ENCODE data around the gene ITGBL1.
"Not testable (repeated sequence)": the region's sequence is repeated elsewhere in the genome, so short reads cannot be mapped to it uniquely, and the experiment has no call there.

ITGBL1 gene

DNA sequence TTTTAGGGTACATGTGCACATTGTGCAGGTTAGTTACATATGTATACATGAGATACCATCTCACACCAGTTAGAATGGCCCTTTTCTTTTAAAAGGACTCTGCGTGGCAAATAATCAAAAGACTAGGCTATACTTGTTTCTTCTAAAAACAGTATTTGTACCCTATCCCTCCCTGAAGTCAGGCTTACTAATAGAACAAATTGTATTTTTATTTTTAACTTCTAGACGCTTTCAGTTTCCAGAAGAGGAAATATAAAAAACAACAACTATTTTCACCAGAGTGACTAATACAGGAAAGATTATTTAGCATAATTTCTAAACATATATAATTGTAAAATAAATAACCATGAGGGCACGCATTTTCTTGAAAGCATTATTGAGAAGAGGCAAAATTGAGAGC, 83.6 kb downstream of the ITGBL1 start:
- intact Hi-C loops (cut with DNase I), result no loop called here
- DNase-seq, result no peak

DNA sequence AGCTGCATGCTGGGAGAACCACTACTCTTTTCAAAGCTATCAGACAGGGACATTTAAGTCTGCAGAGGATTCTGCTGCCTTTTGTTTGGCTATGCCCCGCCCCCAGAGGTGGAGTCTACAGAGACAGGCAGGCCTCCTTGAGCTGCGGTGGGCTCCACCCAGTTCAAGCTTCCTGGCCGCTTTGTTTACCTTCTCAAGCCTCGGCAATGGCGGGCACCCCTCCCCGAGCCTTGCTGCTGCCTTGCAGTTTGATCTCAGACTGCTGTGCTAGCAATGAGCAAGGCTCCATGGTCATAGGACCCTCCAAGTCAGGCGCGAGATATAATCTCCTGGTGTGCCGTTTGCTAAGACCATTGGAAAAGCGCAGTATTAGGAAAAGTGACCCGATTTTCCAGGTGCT, 92.1 kb downstream of the ITGBL1 start:
- not testable (repeated sequence) for DNase-seq

DNA sequence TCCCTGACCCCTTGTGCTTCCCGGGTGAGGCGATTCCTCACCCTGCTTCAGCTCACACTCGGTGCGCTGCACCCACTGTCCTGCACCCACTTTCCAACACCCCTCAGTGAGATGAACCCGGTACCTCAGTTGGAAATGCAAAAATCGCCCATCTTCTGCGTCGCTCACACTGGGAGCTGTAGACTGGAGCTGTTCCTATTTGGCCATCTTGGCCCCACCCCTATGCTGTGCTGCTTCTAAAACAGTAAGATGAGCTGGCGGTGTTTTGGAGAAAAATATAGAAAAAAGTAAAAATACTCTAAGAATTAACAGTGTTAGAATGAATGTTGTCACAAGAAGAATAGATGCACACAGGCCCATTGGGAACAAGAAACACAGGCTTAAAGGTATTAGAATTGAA, 92.5 kb downstream of the ITGBL1 start:
- intact Hi-C loops (cut with DNase I), result no loop called here
- no peak for DNase-seq

More for the DNA sequence above, 92.1 kb downstream of the ITGBL1 start:
- intact Hi-C loops (cut with DNase I), result not testable (repeated sequence)

- peak in 3 of 42 donors; percentile 14 to 45 (median 37) for DNase-seq
- intact Hi-C loops (cut with DNase I), result no loop called here
These were observed 93.0 kb downstream of the ITGBL1 start for GRCh38 chr13:101545521-101545920.

GRCh38 chr13:101552286-101552685, 99.8 kb downstream of the ITGBL1 start:
- DNase-seq, result no peak
- intact Hi-C loops (cut with DNase I), result no loop called here

DNA sequence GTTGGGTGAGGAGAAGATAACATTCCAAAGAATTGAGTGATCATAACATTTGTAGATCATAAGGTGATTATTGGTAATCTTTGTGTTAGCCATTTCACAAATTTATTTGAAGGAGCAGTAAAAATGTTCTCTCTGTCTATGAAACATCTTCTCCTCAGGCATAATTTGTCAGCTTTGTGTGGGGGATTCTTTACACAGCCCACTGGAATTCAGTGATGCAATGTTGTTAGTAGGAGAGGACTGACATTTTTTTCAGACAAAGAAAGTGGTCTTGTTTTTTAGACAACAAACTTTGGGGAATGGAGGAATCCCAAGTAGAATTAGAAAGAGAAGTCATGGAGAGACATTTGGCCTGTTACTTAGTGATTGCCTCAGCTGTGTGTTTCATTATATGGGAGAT, 100.3 kb downstream of the ITGBL1 start:
- intact Hi-C loops (cut with DNase I), result no loop called here
- no peak for DNase-seq

- intact Hi-C loops (cut with DNase I), result no loop called here
- no peak for DNase-seq
These were observed 102.1 kb downstream of the ITGBL1 start for GRCh38 chr13:101554420-101555125.

GRCh38 chr13:101555610-101556009, 103.1 kb downstream of the ITGBL1 start:
- no peak for DNase-seq
- intact Hi-C loops (cut with DNase I), result no loop called here

DNA sequence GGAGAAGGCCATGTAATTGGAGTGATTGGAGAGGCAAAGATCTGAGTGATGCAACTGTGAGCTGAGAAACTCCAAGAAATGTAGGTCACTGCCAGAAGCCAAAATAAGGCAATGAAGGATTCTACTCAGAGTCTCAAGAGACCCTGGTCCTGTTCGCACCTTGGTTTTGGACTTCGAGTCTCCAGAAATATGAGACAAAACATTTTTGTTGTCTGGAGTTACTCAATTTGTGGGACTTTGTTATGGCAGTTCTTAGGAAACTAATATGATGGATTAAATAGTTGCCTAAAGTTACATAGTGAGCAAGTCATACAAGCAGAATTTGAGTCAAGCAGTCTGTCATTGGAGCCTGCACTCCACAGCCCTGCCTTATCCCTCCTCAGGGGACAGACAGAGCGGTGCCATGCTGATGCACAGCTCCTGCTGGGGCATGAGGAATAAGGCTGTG, 104.2 kb downstream of the ITGBL1 start:
- intact Hi-C loops (cut with DNase I), result no loop called here
- no peak for DNase-seq

- DNase-seq, result no peak
- intact Hi-C loops (cut with DNase I), result no loop called here
These were observed 112.8 kb downstream of the ITGBL1 start for GRCh38 chr13:101565317-101565716.

DNA sequence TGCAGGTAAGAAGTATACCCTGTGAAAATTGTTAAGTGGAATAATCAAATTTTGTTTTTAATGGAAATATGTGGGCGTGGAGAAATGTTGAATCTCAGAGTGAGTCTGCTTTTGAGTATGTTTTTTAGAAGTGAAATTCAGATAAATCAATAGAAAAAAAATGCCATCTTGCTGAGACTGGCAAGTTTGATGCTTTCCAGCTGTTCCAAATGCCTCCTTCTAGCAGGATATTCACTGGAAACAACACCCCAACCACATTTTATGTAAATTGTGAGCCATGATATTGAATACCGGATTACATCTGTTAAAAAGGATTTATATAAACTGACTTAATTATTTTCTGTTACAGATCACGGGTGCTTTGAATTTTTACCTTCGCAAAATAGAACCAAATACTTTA, 115.4 kb downstream of the ITGBL1 start:
- DNase-seq, result no peak

GRCh38 chr13:101569807-101570206, 117.3 kb downstream of the ITGBL1 start:
- DNase-seq, result no peak
- intact Hi-C loops (cut with DNase I), result no loop called here

More for the DNA sequence above, 115.4 kb downstream of the ITGBL1 start:
- intact Hi-C loops (cut with DNase I), result no loop called here

- intact Hi-C loops (cut with DNase I), result no loop called here
- DNase-seq, result peak in 3 of 42 donors; percentile 3 to 22 (median 19)
These were observed 117.9 kb downstream of the ITGBL1 start for GRCh38 chr13:101570410-101570809.

GRCh38 chr13:101572456-101572855, 120.0 kb downstream of the ITGBL1 start:
- intact Hi-C loops (cut with DNase I), result no loop called here
- no peak for DNase-seq

DNA sequence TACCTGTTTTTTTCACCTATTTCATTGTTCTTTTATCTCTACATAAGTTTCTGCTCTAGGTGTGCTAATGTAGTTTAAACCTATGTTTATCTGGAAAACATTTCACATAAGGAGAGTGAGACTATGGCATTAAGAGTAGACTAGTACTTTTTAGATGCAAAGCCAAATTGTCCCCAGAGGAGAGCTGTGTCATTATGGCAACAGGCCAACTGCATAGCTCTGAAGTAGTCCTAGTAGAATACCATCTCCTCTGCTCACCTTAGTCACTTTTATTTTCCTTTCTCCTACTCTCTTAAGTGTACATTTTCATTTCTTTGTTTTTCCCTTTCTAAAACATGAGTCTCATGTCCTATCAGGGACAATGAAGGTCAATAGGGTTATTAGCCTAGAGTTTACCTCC, 123.1 kb downstream of the ITGBL1 start:
- no peak for DNase-seq
- intact Hi-C loops (cut with DNase I), result no loop called here

DNA sequence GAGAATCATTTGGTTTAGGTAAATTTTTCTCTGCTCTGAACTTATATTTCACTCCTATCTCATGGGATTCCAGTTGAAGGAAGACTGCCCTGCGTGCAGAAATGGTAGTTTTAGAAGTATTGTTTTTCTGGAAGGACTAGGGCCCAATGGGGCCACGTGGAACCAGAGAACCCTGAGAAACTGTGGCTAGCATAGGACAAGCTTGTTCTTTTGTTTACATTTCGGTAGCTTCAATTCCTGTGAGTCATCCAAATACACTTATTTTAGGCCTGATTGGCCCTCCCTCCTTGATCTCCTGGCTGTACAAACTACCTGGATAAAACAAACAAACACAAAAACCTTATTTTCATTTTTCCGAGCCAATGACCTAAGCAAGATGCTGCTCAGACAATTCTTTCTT, 124.0 kb downstream of the ITGBL1 start:
- intact Hi-C loops (cut with DNase I), result no loop called here
- DNase-seq, result no peak

GRCh38 chr13:101576977-101577376, 124.5 kb downstream of the ITGBL1 start:
- intact Hi-C loops (cut with DNase I), result no loop called here
- no peak for DNase-seq

DNA sequence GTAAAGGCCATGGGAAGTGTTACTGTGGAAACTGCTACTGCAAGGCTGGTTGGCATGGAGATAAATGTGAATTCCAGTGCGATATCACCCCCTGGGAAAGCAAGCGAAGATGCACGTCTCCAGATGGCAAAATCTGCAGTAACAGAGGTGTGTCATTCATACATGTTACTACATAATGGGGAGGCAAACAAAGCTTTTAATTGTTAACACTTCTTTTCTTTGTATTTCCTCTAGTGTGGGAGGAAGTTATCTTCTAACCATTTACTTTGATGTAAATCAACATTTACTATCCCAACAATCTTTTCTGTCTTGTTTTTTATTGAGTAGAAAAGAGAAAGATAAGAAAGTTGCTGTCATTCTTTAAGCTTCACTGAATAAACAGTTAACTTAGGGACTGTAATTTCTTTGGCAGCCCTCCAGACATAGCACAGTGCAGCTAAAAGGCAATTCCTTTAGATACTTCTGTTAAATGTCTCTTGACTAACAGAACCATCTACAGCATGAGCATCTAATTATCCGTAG, 126.9 kb downstream of the ITGBL1 start:
- intact Hi-C loops (cut with DNase I), result no loop called here
- DNase-seq, result peak in 20 of 42 donors; percentile 10 to 56 (median 18)

GRCh38 chr13:101584331-101584730, 131.9 kb downstream of the ITGBL1 start:
- intact Hi-C loops (cut with DNase I), result no loop called here
- no peak for DNase-seq

- intact Hi-C loops (cut with DNase I), result no loop called here
- DNase-seq, result no peak
These were observed 138.0 kb downstream of the ITGBL1 start for GRCh38 chr13:101590479-101590878.

- intact Hi-C loops (cut with DNase I), result no loop called here
These were observed 142.5 kb downstream of the ITGBL1 start for GRCh38 chr13:101594936-101595335.

More at GRCh38 chr13:101594936-101595335, 142.5 kb downstream of the ITGBL1 start:
- DNase-seq, result no peak

Data from head of caudate nucleus (tissue), 42 donors.